Stomach (tissue), 4 donors: ENCODE results near the gene ELL3.

Experiments used
- CTCF ChIP-seq, 7 experiments: fragments of 450-650 bp in 4 of 7; fragments of 200-600 bp in 3 of 7; sonication (generic) in 3 of 7; IDR thresholded peaks; one replicate each; pipeline ENCODE4 v1.5.1; 2016 to 2019; ENCODE audit warnings: antibody characterized with exemption in 7 of 7, control low read depth in 2 of 7, mild to moderate bottlenecking in 1 of 7
- POLR2AphosphoS5 ChIP-seq, 3 donors: sonication (generic); formaldehyde crosslinking; IDR thresholded peaks; one replicate each; pipeline ENCODE4 v1.6.1; 2016; ENCODE audit warnings: antibody characterized with exemption in 3 of 3

DNA sequence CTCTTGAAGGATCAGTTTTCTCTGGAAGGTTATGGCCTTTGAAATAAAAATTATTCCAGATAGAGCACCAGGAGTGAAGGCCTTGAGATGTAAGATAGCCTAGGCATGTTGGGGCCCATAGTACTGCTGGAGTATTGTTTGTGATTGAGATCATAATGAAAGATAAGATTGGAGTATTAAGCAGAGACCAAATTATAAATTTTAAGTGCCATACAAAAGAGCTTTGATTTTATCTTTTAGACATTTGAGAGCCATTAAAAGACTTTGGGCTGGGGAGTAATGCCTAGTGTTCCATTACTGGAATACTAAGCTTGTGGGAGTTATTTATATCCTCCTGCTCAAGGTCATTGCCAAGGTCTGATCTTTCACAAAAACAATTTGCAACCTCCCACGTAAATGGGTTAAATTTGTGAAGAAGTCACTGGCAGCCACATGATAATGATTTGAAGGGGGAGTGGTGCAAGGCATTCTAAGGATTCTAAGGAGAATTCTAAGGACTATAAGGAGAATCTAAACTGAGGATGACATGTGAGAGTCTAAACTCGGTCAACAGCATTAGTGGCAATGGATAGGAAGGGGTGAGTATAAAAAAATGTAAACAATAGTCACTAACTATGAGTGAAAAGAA, 12.8 kb downstream of the ELL3 start:
- no peak for TF ChIP-seq CTCF (IDR thresholded peaks at IDR 0.05)
- TF ChIP-seq POLR2AphosphoS5 (IDR thresholded peaks at IDR 0.05) = no peak
